ENCODE results near the gene WWP2.
"Not testable (repeated sequence)": the region's sequence is repeated elsewhere in the genome, so short reads cannot be mapped to it uniquely, and the experiment has no call there.

The WWP2 gene

GRCh38 chr16:69747115-69747514 is 15.0 kb upstream of the WWP2 start:
- no peak for DNase-seq

GRCh38 chr16:69748694-69749345 is 13.3 kb upstream of the WWP2 start:
- no peak for DNase-seq

- no peak for DNase-seq
Observed at GRCh38 chr16:69754143-69754468, 8.0 kb upstream of the WWP2 start.

GRCh38 chr16:69754469-69755310 is 7.4 kb upstream of the WWP2 start, which contains the start of gene NOB1:
Gene NOB1, minus strand, starts transcription at chr16:69754926. Its CDS starts 16 bp downstream, at chr16:69754910.
- DNase-seq = peak; percentile 94 to 97 (median 97)

GRCh38 chr16:69756705-69757104 is 5.4 kb upstream of the WWP2 start:
- no peak for DNase-seq

GRCh38 chr16:69757375-69757774 is 4.8 kb upstream of the WWP2 start:
- not testable (repeated sequence) for DNase-seq

- peak in 2 of 5 experiments; percentile 4 to 77 for DNase-seq
Observed at GRCh38 chr16:69762814-69763598, 874 bp downstream of the WWP2 start.

- no peak for DNase-seq
Observed at GRCh38 chr16:69763599-69763942, 1.4 kb downstream of the WWP2 start.

GRCh38 chr16:69767459-69768229 is 5.5 kb downstream of the WWP2 start:
- DNase-seq = no peak

GRCh38 chr16:69768666-69769065 is 6.5 kb downstream of the WWP2 start:
- DNase-seq = no peak

- DNase-seq = no peak
Observed at GRCh38 chr16:69769404-69769803, 7.3 kb downstream of the WWP2 start.

- DNase-seq = no peak
Observed at GRCh38 chr16:69771651-69771967, 9.5 kb downstream of the WWP2 start.

- DNase-seq = no peak
Observed at GRCh38 chr16:69773260-69773947, 11.3 kb downstream of the WWP2 start.

- no peak for DNase-seq
Observed at GRCh38 chr16:69775563-69775962, 13.4 kb downstream of the WWP2 start.

GRCh38 chr16:69779724-69780123 is 17.6 kb downstream of the WWP2 start:
- no peak for DNase-seq

GRCh38 chr16:69781118-69781517 is 19.0 kb downstream of the WWP2 start:
- peak in 1 of 5 experiments; percentile 14 for DNase-seq

GRCh38 chr16:69784586-69784985 is 22.5 kb downstream of the WWP2 start:
- no peak for DNase-seq

GRCh38 chr16:69787883-69788282 is 25.8 kb downstream of the WWP2 start:
- DNase-seq = no peak

GRCh38 chr16:69791391-69791847 is 29.3 kb downstream of the WWP2 start:
- DNase-seq = not testable (repeated sequence)

- DNase-seq = no peak
Observed at GRCh38 chr16:69793526-69793925, 31.4 kb downstream of the WWP2 start.

- no peak for DNase-seq
Observed at GRCh38 chr16:69794486-69794885, 32.4 kb downstream of the WWP2 start.
